Renal pelvis (tissue), 4 donors: Measurements from ENCODE around the gene ECSIT. TPM values are rescaled to one million over a fixed set of nuclear protein-coding genes. Genes with fewer than 3 reads are reported as not detected.

Experiments used
- DNase-seq: peaks from one replicate; pipeline ENCODE4 v3.0.0-alpha.2; 2013
- polyA plus RNA-seq, 3 donors: library from polyadenylated mRNA; unstranded; fragments of 120-200 nt; gene quantifications; one replicate each; pipeline ENCODE4 v1.2.1, GENCODE V29; 2013; ENCODE audit not compliant: insufficient read length in 3 of 3

Gene ECSIT
- polyA plus RNA-seq, 3 donors, result 41.8 to 49.0 (median 46.3) TPM

- DNase-seq, result no peak
Measured at GRCh38 chr19:11555246-11555645, 26.3 kb upstream of the ECSIT start.

DNA sequence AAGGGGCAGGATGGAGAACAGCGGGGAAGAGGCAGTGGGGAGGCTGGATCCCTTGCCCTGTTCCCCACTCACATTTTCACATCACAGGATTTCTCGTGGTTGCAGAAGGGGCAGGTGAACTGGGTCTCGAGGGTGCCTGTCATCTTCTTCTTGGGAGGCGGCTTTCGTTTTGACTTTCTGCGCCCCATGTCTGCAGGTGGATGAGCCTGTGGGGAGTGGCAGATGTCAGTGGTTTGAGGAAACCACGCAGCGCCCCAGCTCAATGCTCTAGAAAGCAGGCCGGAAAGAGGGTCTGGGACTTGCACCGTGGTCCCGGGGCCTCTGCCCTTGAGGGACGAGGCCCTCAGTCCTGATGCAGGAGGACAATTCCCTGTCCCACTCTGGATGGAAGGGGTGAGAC, 25.2 kb upstream of the ECSIT start:
- no peak for DNase-seq

GRCh38 chr19:11552666-11553372, 23.9 kb upstream of the ECSIT start:
- no peak for DNase-seq

- no peak for DNase-seq
Measured at GRCh38 chr19:11551603-11552235, 22.8 kb upstream of the ECSIT start.

GRCh38 chr19:11550265-11550664, 21.3 kb upstream of the ECSIT start:
- no peak for DNase-seq

DNA sequence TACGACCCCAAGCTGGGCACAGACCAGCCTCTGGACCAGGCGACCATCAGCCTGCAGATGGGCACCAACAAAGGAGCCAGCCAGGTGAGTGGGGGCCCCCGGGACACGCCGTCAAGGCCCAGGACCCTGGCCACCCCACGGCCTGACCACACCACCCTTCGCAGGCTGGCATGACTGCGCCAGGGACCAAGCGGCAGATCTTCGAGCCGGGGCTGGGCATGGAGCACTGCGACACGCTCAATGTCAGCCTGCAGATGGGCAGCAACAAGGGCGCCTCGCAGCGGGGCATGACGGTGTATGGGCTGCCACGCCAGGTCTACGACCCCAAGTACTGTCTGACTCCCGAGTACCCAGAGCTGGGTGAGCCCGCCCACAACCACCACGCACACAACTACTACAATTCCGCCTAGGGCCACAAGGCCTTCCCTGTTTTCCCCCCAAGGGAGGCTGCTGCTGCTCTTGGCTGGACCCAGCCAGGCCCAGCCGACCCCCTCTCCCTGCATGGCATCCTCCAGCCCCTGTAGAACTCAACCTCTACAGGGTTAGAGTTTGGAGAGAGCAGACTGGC, 20.5 kb upstream of the ECSIT start:
- DNase-seq, result no peak

GRCh38 chr19:11547929-11548700, 19.2 kb upstream of the ECSIT start:
- DNase-seq, result no peak

DNA sequence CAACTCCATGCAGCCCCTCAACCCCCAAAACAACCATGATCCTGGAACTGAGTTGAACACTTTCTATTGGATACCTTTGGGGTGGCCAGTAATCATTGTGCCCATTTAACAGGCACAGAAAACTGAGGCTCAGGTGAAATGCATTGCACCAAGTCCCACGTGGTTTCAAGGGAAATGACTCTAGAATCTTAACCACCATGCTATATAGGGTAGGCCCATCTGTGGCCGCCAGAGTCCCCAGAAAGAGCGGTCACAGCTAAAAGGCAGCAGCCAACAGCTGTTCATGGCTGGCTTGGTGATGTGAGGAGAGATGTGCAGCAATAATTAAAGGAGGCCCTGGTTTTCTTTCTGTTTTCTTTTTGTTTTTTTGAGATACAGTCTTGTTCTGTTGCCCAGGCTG, 12.3 kb upstream of the ECSIT start:
- DNase-seq, result no peak

- no peak for DNase-seq
Measured at GRCh38 chr19:11540645-11541044, 11.7 kb upstream of the ECSIT start.

DNA sequence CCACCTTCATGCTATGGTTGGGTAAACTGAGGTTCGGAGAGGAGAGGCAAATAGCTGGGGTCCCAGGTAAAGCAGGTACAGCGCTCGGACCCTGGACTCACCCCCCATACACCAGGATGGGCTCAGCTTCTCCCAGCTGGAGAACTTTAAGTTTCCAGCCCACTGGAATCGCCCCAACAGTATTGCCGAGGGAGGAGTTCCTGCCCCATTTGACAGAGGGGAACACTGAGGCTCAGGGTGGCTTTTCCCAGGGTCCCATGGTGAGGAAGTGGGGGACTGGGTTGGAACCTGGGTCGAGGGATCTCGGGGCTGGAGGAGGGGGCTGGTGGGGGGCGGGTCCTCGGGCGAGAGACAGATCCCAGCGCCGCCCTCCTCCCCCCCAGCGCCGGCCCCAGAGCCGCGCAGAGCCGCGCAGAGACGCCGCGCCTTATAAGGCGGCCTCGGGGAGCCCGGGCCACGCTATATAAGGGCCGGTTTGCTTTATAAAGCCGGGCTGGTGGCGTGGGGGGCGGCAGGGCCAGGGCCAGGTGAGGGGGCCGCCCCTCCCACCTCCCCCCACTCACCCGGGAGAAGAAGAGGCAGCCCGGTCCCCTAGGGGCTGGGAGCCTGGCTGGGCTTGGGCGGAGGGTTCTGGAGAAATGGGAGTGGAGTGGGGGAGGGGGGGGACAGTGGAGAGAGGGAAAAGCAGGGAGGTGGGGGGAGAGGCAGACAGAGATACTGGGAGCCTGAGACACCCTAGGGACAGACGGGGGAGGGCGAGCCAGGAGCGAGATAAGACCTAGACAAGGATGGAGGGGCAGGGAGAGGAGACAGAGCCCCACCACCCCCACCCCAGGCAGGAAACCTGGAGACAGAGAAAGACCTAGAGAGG, 10.8 kb upstream of the ECSIT start:
- no peak for DNase-seq

DNA sequence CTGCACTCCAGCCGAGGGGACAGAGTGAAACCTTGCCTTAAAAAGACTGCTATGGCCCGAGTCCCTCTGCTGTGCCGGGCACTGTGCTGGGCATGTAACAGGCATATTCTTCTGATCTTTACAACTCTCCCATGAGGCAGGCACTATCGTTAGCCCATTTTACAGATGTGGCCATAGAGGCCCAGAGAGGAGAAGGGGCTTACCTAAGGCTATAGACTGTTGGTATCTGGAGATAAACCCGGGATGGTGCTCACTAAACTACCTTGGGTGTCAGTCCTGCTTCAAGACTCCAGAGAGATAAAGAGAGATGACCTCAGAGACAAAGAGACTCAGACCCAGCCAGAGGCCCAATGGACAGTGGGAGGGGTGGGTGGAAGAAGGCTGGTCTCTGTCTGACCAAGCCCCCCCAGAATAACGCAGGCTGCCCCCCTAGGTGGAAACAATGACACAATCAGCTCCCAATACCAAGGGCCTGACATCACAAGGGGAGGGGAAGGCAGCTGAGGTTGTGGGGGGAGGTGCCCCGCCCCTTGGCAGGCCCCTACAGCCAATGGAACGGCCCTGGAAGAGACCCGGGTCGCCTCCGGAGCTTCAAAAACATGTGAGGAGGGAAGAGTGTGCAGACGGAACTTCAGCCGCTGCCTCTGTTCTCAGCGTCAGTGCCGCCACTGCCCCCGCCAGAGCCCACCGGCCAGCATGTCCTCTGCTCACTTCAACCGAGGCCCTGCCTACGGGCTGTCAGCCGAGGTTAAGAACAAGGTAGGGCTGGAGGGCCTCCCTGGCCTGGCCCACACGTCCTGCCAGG, 9.5 kb upstream of the ECSIT start, which contains the start of gene CNN1:
Gene CNN1 (plus strand): TSS at position 620 of the 805 bp plus-strand sequence. CDS start 77 bp downstream, at position 697.
- no peak for DNase-seq

DNA sequence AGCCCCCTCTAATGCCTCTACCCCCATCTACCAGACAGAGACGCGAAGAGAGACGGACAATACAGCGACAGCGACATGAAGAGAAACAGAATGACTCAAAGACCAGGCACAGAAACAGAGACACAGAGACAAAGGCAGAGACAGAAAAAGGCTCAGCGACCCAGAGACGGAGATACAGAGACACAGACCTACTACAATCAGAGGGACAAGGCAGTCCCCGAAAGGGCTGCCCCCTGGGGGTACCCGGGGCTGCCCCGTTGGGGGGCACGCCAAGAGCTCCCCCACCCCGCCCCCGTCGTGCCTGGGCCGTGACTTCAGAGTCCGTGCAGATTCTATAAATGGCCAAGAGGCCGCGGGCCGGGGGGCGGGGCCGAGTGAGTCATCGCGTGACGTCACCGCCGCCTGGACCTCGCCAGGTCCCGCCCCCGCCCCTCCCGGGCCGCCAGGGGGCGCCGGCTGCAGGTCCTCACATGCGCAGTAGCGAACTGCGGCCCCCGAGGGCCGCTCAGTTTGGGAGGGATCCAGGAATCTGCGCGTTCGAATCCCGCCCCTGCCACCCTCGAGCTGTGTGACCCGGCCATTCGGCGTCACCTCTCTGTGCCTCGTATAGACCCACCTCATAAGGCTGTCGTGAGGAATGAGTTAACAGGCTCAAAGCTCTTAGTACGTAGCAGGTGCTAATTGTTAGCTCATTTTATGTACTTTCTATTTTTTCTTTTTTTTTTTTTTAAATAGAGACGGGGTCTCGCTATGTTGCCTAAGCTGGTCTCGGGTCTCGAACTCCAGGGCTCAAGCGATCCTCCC, 7.1 kb upstream of the ECSIT start:
- DNase-seq, result peak; percentile 80

DNA sequence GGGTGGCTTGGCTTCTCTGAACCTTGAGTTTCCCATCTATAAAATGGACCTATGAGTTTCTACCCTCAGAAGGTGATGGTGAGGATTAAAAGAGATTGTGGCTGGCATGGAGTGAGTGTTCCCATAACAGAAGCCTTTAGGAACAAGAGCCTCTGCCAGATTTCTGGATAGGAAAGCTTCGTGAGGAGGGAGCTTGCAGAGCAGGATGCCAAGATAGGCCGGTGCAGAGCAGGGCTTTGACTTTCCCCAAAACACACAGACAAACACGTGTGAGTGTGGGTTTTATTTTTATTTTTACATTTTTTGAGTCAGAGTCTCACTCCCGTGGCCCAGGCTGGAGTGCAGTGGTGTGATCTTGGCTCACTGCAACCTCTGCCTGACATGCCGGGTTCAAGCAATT, 6.0 kb upstream of the ECSIT start:
- no peak for DNase-seq

DNA sequence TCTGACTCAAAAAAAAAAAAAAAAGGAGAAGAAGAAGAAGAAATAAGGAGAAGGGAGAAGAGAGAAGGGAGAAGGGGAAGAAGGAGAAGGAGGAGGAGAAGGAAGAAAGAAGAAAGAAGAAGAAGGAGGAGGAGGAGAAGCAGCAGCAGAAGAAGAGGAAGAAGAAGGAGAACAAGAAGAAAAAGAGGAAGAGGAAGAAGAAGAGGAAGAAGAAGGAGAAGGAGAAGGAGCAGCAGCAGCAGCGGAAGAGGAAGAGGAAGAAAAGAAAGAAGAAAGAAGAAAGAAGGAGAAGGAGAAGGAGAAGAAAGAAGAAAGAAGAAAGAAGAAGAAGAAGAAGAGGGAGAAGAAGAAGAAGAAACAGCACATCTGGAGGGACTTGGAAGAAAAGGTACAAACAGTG, 5.6 kb upstream of the ECSIT start:
- no peak for DNase-seq

DNA sequence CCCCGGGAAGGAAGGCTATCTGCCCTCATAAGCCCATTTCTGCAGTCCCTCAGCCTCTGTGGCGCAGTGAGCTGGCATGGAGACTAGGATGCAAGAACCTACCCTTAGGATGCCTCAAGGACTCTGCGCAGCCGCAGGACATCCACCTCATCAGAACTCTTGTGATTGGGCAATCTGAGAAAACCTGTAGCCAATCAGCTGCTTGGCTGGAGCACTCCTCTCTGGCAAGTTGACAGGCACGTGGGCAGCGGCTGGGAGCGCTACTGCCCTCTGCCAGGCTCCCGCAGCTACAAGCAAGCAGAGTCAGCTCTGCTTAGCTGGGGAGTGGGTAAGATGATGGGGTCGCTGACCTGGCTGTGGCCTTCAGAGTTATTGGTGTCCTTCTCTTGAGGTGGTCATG, 1.5 kb upstream of the ECSIT start:
- peak; percentile 58 for DNase-seq

GRCh38 chr19:11519138-11519537, 9.8 kb downstream of the ECSIT start:
- DNase-seq, result no peak

- no peak for DNase-seq
Measured at GRCh38 chr19:11513946-11514345, 15.0 kb downstream of the ECSIT start.

- DNase-seq, result no peak
Measured at GRCh38 chr19:11510444-11510843, 18.5 kb downstream of the ECSIT start.

- no peak for DNase-seq
Measured at GRCh38 chr19:11507370-11508078, 21.4 kb downstream of the ECSIT start.
